Activated CD4-positive, CD25-positive, alpha-beta regulatory T cell treated with anti-CD3 and anti-CD28 coated beads, Interleukin-2, amount 50 U/mL, for 16 hours (primary cell): ENCODE data around the gene TNIP2.

ENCODE experiments used
- DNase-seq: peaks from one replicate; pipeline ENCODE4 v3.0.0-alpha.2; 2020; ENCODE audit warnings: low read depth, low spot score

The TNIP2 gene

GRCh38 chr4:2755821-2756690 is at the start of gene TNIP2:
Gene TNIP2, minus strand, starts transcription at chr4:2756336. Its CDS starts 47 bp downstream, at chr4:2756289.
- peak; percentile 50 for DNase-seq

GRCh38 chr4:2804973-2805501 is 48.9 kb upstream of the TNIP2 start:
- no peak for DNase-seq

GRCh38 chr4:2804449-2804972 is 48.4 kb upstream of the TNIP2 start:
- DNase-seq = no peak

GRCh38 chr4:2803624-2804448 is 47.7 kb upstream of the TNIP2 start:
- no peak for DNase-seq

- DNase-seq = no peak
Observed at GRCh38 chr4:2802618-2803531, 46.7 kb upstream of the TNIP2 start.

GRCh38 chr4:2800691-2801596 is 44.8 kb upstream of the TNIP2 start:
- DNase-seq = no peak

GRCh38 chr4:2799971-2800690 is 44.0 kb upstream of the TNIP2 start:
- DNase-seq = no peak

GRCh38 chr4:2799224-2799911 is 43.2 kb upstream of the TNIP2 start:
- DNase-seq = no peak

GRCh38 chr4:2798399-2799223 is 42.5 kb upstream of the TNIP2 start:
- DNase-seq = no peak

- DNase-seq = no peak
Observed at GRCh38 chr4:2797545-2798305, 41.6 kb upstream of the TNIP2 start.

- DNase-seq = no peak
Observed at GRCh38 chr4:2796849-2797544, 40.9 kb upstream of the TNIP2 start.

- no peak for DNase-seq
Observed at GRCh38 chr4:2795893-2796848, 40.0 kb upstream of the TNIP2 start.

GRCh38 chr4:2795300-2795892 is 39.3 kb upstream of the TNIP2 start:
- no peak for DNase-seq

GRCh38 chr4:2794486-2795299 is 38.6 kb upstream of the TNIP2 start:
- no peak for DNase-seq
